ENCODE measurements around the gene TRAPPC12.

Gene TRAPPC12

DNA sequence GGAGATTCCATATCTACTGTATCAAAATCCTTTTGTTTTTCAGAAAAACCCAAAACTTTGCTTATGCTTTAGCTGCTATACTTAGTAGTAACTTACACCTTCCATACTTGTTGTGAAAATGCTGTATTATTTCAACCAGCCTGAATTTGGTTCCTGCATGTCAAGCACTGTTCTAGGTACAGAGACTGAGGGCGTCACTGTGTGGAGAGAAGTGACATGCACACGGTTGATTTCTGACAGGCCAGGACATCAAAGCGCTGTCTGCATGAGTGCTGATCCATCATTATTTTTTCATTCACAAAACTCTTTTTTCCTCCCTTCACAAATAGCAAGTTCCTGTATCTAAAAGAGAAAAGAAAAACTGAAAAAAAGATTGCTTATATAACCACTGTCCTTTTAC, 31.6 kb downstream of the TRAPPC12 start:
- no peaks in the 10 kb centered on the region for H3K4me1 ChIP-seq (ENCODE audit: control insufficient read depth, insufficient read depth, low read length)
- no peak overlapping the region for H3K4me3 ChIP-seq (ENCODE audit: low read length)
- no peaks in the 10 kb centered on the region for H3K9me3 ChIP-seq (replicated peaks; ENCODE audit: low read length)
- H3K27me3 ChIP-seq (ENCODE audit: control insufficient read depth, insufficient read depth, low read length) = no peaks in the 10 kb centered on the region
- H3K9ac ChIP-seq (ENCODE audit: low read depth, low read length) = no peak overlapping the region
- no peak overlapping the region for H3K4me2 ChIP-seq (ENCODE audit: low read length)
- peaks cover 23% of the 10 kb centered on the region for H3K36me3 ChIP-seq (ENCODE audit: insufficient read depth, low read length)

DNA sequence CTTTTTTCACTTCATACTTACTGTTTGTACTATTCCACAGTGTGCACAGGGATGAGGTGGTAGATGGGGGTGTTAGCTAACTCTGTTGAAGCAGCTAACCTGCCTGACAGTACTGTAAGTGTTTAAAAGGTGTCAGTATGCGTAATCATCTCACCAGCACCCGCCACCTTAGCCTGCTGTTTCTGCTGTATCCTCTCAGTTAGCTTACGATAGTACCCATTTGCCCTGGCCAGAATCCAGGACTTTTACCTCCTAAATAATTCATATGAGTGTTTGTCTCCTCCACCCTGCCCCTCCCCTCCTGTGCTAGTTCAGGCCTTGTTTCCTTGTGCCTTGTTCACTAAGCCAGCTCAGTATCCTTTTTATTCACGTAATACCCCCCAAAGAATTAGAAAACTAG, 34.2 kb downstream of the TRAPPC12 start:
- Histone ChIP-seq H3K9me3 (replicated peaks; ENCODE audit: low read length) (no peaks in the 10 kb centered on the region), H3K4me2 (ENCODE audit: low read length) (no peak overlapping the region), H3K9ac (ENCODE audit: low read depth, low read length) (no peak overlapping the region), H3K36me3 (ENCODE audit: insufficient read depth, low read length) (peaks cover 25% of the 10 kb centered on the region), H3K27me3 (ENCODE audit: control insufficient read depth, insufficient read depth, low read length) (no peaks in the 10 kb centered on the region), H3K4me1 (ENCODE audit: control insufficient read depth, insufficient read depth, low read length) (no peaks in the 10 kb centered on the region), H3K4me3 (ENCODE audit: low read length) (no peak overlapping the region)

DNA sequence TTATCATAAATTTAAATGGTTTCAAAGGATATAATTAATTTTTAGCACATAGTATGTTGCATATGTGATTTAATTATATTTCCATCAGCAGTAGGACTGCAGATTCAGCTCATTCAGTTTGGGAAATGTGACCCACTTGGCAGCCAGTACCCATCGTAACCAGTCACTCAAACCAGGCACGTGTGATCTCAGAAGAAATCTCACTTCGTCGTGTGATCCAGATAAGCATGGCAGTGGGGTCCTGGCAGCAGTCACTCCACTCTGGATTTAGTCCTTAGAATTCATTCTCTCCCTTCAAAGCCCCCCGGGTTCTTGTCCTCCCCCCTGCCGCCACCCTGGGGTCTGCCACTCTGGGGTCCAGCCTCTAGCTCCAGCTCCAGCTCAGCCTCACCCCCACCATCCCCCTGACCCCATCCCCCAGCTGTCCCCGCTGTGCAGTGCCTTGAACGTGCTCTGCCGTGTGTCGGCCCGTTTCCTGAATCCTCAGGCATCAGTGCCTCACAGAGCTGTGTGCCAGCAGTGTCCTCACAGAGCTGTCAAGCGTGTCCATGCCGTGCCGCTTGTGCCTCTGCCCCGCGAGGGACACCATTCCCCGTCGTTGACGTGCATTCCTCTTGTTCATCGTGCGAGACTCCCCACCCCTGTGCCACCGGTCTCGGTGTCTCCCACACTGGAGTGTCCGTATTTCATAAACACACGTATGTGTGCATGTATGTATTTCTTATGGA, 34.8 kb downstream of the TRAPPC12 start:
- Histone ChIP-seq H3K9me3 (replicated peaks; ENCODE audit: low read length) (no peaks in the 10 kb centered on the region), H3K4me2 (ENCODE audit: low read length) (no peak overlapping the region), H3K27me3 (ENCODE audit: control insufficient read depth, insufficient read depth, low read length) (no peaks in the 10 kb centered on the region), H3K36me3 (ENCODE audit: insufficient read depth, low read length) (peaks cover 25% of the 10 kb centered on the region), H3K4me1 (ENCODE audit: control insufficient read depth, insufficient read depth, low read length) (no peaks in the 10 kb centered on the region), H3K4me3 (ENCODE audit: low read length) (no peak overlapping the region), H3K9ac (ENCODE audit: low read depth, low read length) (no peak overlapping the region)

DNA sequence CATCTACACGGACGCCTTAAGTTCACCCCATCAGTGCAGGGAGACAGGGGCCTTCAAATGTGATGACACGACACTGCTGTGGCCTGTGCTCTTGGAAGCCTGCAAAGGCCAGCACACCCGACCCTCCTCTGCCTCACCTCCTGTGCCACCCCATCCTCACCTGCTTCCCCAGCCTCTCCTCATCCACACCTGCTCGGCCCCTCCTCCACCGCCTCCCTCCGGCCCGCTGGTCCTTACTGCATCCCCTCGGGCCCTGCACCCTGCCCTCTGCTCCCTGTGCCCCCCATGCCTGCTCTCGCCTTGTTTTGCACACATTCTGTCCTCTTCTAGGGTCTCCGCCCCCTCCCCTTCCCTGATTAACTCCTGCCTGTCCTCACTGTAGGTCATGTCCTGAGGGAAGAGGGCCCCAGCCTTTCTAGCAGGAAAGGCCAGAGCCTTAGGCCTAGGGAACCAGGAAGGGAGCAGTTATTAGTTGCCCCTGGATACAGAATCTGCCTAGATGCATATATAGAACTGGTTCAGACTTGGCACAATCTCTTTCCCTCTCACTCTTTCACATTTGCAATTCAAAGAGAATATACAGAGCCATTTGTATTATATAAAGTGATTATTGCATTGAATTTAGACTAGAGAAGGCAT, 39.4 kb downstream of the TRAPPC12 start:
- H3K4me1 ChIP-seq (ENCODE audit: control insufficient read depth, insufficient read depth, low read length) = no peaks in the 10 kb centered on the region
- H3K27me3 ChIP-seq (ENCODE audit: control insufficient read depth, insufficient read depth, low read length) = no peaks in the 10 kb centered on the region
- no peak overlapping the region for H3K9ac ChIP-seq (ENCODE audit: low read depth, low read length)
- H3K4me2 ChIP-seq (ENCODE audit: low read length) = no peak overlapping the region
- peaks cover 44% of the 10 kb centered on the region for H3K36me3 ChIP-seq (ENCODE audit: insufficient read depth, low read length)
- H3K9me3 ChIP-seq (replicated peaks; ENCODE audit: low read length) = no peaks in the 10 kb centered on the region
- H3K4me3 ChIP-seq (ENCODE audit: low read length) = no peak overlapping the region

DNA sequence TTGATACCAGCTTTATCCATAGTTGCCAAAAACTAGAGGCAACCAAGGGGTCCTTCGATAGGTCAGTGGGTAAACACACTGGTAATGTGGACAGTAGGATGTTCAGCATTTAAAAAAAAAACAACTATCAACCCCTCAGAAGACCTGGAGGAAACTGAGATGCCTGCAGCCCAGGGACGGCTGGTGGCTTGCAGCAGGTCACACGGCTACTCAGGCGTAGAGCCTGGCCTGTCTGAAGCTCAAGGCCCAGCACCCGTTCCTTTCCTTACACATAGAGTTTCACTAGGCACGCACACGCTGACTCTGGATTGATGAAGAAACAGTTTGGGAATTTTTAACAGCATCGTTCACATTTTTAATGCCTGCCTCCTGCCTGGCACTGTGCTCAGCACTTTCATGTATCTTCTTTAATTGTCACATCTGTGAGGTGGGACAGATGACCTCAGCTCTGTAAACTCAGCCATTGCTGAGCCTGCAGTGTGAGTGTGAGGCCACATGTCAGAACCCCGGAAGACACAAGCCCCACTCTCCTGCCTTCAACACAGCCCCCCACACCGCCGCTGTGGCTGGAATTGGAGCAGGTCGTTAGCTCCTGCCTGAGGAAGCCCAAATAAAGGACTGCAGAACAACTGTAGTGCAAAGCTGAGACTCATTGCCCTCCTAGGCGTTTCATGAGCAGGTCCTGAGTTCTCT, 40.7 kb downstream of the TRAPPC12 start:
- no peaks in the 10 kb centered on the region for H3K27me3 ChIP-seq (ENCODE audit: control insufficient read depth, insufficient read depth, low read length)
- no peaks in the 10 kb centered on the region for H3K9me3 ChIP-seq (replicated peaks; ENCODE audit: low read length)
- no peaks in the 10 kb centered on the region for H3K4me1 ChIP-seq (ENCODE audit: control insufficient read depth, insufficient read depth, low read length)
- no peak overlapping the region for H3K9ac ChIP-seq (ENCODE audit: low read depth, low read length)
- H3K36me3 ChIP-seq (ENCODE audit: insufficient read depth, low read length) = peaks cover 42% of the 10 kb centered on the region
- no peak overlapping the region for H3K4me3 ChIP-seq (ENCODE audit: low read length)
- H3K4me2 ChIP-seq (ENCODE audit: low read length) = no peak overlapping the region

GRCh38 chr2:3420769-3421397, 41.4 kb downstream of the TRAPPC12 start:
- Histone ChIP-seq H3K4me2 (ENCODE audit: low read length) (no peak overlapping the region), H3K9ac (ENCODE audit: low read depth, low read length) (no peak overlapping the region), H3K4me3 (ENCODE audit: low read length) (no peak overlapping the region), H3K36me3 (ENCODE audit: insufficient read depth, low read length) (peaks cover 45% of the 10 kb centered on the region), H3K4me1 (ENCODE audit: control insufficient read depth, insufficient read depth, low read length) (no peaks in the 10 kb centered on the region), H3K27me3 (ENCODE audit: control insufficient read depth, insufficient read depth, low read length) (no peaks in the 10 kb centered on the region), H3K9me3 (replicated peaks; ENCODE audit: low read length) (no peaks in the 10 kb centered on the region)

DNA sequence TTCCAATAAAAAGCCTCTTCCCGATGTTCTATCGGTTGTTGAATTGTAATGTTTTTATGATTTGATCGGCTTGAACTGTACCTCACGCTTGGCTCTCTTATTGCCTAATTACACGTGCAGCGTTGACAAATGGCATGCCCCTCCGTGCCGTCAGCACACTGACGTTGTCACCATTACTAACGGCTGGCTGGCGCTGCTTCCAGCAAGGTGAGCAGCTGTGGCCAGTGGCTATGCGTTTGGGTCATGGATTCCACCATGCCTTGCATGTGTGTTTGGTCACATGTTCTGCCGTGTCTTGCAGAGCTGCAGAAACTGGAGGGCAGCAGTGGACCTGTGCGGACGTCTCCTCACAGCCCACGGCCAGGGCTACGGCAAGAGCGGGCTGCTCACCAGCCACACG, 42.1 kb downstream of the TRAPPC12 start:
- H3K9me3 ChIP-seq (replicated peaks; ENCODE audit: low read length) = no peaks in the 10 kb centered on the region
- no peaks in the 10 kb centered on the region for H3K4me1 ChIP-seq (ENCODE audit: control insufficient read depth, insufficient read depth, low read length)
- peaks cover 51% of the 10 kb centered on the region for H3K36me3 ChIP-seq (ENCODE audit: insufficient read depth, low read length)
- no peak overlapping the region for H3K4me2 ChIP-seq (ENCODE audit: low read length)
- H3K4me3 ChIP-seq (ENCODE audit: low read length) = no peak overlapping the region
- H3K27me3 ChIP-seq (ENCODE audit: control insufficient read depth, insufficient read depth, low read length) = no peaks in the 10 kb centered on the region
- H3K9ac ChIP-seq (ENCODE audit: low read depth, low read length) = no peak overlapping the region

- no peaks in the 10 kb centered on the region for H3K27me3 ChIP-seq (ENCODE audit: control insufficient read depth, insufficient read depth, low read length)
- H3K9ac ChIP-seq (ENCODE audit: low read depth, low read length) = no peak overlapping the region
- H3K4me1 ChIP-seq (ENCODE audit: control insufficient read depth, insufficient read depth, low read length) = no peaks in the 10 kb centered on the region
- no peak overlapping the region for H3K4me3 ChIP-seq (ENCODE audit: low read length)
- peaks cover 58% of the 10 kb centered on the region for H3K36me3 ChIP-seq (ENCODE audit: insufficient read depth, low read length)
- H3K4me2 ChIP-seq (ENCODE audit: low read length) = no peak overlapping the region
- H3K9me3 ChIP-seq (replicated peaks; ENCODE audit: low read length) = no peaks in the 10 kb centered on the region
Measured at GRCh38 chr2:3422161-3422779, 42.8 kb downstream of the TRAPPC12 start.

- no peaks in the 10 kb centered on the region for H3K4me1 ChIP-seq (ENCODE audit: control insufficient read depth, insufficient read depth, low read length)
- peaks cover 54% of the 10 kb centered on the region for H3K36me3 ChIP-seq (ENCODE audit: insufficient read depth, low read length)
- H3K27me3 ChIP-seq (ENCODE audit: control insufficient read depth, insufficient read depth, low read length) = no peaks in the 10 kb centered on the region
- no peak overlapping the region for H3K9ac ChIP-seq (ENCODE audit: low read depth, low read length)
- no peak overlapping the region for H3K4me2 ChIP-seq (ENCODE audit: low read length)
- no peaks in the 10 kb centered on the region for H3K9me3 ChIP-seq (replicated peaks; ENCODE audit: low read length)
- no peak overlapping the region for H3K4me3 ChIP-seq (ENCODE audit: low read length)
Measured at GRCh38 chr2:3423492-3424170, 44.1 kb downstream of the TRAPPC12 start.

DNA sequence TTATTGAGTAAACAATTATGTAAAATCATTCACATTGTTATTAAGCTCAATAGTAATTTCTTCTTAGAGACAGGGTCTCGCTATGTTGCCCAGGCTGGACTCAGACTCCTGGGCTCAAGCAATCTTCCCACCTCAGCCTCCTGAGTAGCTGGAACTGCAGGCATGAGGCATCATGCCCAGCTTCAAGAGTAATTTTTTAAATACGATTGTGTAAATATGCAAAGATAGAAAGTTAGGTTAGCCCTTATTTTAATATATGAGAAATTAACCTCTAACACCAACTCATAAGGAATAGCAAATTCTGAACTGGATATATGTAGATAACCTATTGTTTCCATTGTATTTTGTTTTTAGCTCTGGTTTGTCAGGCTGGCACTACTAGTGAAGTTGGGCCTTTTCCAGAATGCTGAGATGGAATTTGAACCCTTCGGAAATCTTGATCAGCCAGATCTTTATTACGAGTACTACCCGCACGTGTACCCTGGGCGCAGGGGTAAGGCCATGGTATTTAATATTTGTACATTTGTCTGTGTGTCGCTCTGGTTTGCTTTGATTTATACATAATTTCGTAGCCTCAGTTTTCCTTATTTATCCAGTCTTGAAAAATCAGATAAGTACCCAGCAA, 44.8 kb downstream of the TRAPPC12 start:
- Histone ChIP-seq H3K9ac (ENCODE audit: low read depth, low read length) (no peak overlapping the region), H3K4me2 (ENCODE audit: low read length) (no peak overlapping the region), H3K9me3 (replicated peaks; ENCODE audit: low read length) (no peaks in the 10 kb centered on the region), H3K4me3 (ENCODE audit: low read length) (no peak overlapping the region), H3K4me1 (ENCODE audit: control insufficient read depth, insufficient read depth, low read length) (no peaks in the 10 kb centered on the region), H3K27me3 (ENCODE audit: control insufficient read depth, insufficient read depth, low read length) (no peaks in the 10 kb centered on the region), H3K36me3 (ENCODE audit: insufficient read depth, low read length) (peaks cover 59% of the 10 kb centered on the region)

Measured in skeletal muscle satellite cell (primary cell).